ENCODE measurements around the gene FRS2. TPM values are rescaled to one million over a fixed set of nuclear protein-coding genes. Genes with fewer than 3 reads are reported as not detected.

FRS2 gene
- total and polyA plus RNA-seq, 9 of the 15 experiments (the other 6 are each of a cell fraction or from before 2014, with no cell fraction given): 1.0 to 9.1 (median 6.0) TPM

GRCh38 chr12:69470189-69471075, at the start of gene FRS2 (continued):
- peak; percentile 97 for TF ChIP-seq ZBTB40 (IDR thresholded peaks at IDR 0.05)
- no peak for TF ChIP-seq ZBTB40 (CRISPR knock-in tag; IDR thresholded peaks at IDR 0.05)
- TF ChIP-seq HCFC1 (IDR thresholded peaks at IDR 0.05; ENCODE audit: low read depth, low read length): peak; percentile 76
- TF ChIP-seq THAP12 (CRISPR knock-in tag; IDR thresholded peaks at IDR 0.05): peak; percentile 65
- no peak for TF ChIP-seq MYBL2 (IDR thresholded peaks at IDR 0.05; ENCODE audit: low read depth)
- no peak for TF ChIP-seq MYBL2 (CRISPR knock-in tag; IDR thresholded peaks at IDR 0.05; ENCODE audit: borderline replicate concordance)
- TF ChIP-seq MTA3 (IDR thresholded peaks at IDR 0.05; ENCODE audit: borderline replicate concordance): peak; percentile 76; the same call in 1 of the 2 replicates
- no peak for TF ChIP-seq ZNF512 (tag; IDR thresholded peaks at IDR 0.05)
- no peak for TF ChIP-seq MITF (IDR thresholded peaks at IDR 0.05)
- TF ChIP-seq ETS1 (conservative IDR thresholded peaks at IDR 0.05; ENCODE audit: control insufficient read depth, low read depth, low read length): peak; percentile 64; the same call in 1 of the 2 replicates

Measured in K562 (cell line).